Embryonic facial prominence (tissue), 1 donor: Measurements from ENCODE around the gene RNF41.

Experiments
- DNase-seq: peaks from one replicate; pipeline ENCODE4 v3.0.0-alpha.2; 2016; ENCODE audit errors: extremely low spot score

Gene RNF41

GRCh38 chr12:56243731-56244181 is 22.0 kb upstream of the RNF41 start:
- no peak for DNase-seq

GRCh38 chr12:56242986-56243385 is 21.3 kb upstream of the RNF41 start:
- no peak for DNase-seq

- no peak for DNase-seq
Measured at GRCh38 chr12:56241424-56242303, 19.9 kb upstream of the RNF41 start.

- no peak for DNase-seq
Measured at GRCh38 chr12:56237552-56237951, 15.8 kb upstream of the RNF41 start.

- no peak for DNase-seq
Measured at GRCh38 chr12:56236985-56237384, 15.3 kb upstream of the RNF41 start.

- DNase-seq, result no peak
Measured at GRCh38 chr12:56236091-56236490, 14.4 kb upstream of the RNF41 start.

- no peak for DNase-seq
Measured at GRCh38 chr12:56234746-56235436, 13.2 kb upstream of the RNF41 start.

- no peak for DNase-seq
Measured at GRCh38 chr12:56231184-56231582, 9.5 kb upstream of the RNF41 start.

GRCh38 chr12:56230432-56231183 is 8.9 kb upstream of the RNF41 start:
- no peak for DNase-seq

GRCh38 chr12:56229916-56230431 is 8.3 kb upstream of the RNF41 start, which contains the start of gene SLC39A5:
SLC39A5 (plus strand) TSS chr12:56230051; CDS start chr12:56231275, 1,224 bp downstream.
- DNase-seq, result no peak

GRCh38 chr12:56229082-56229481 is 7.4 kb upstream of the RNF41 start:
- DNase-seq, result no peak

GRCh38 chr12:56224954-56225353 is 3.2 kb upstream of the RNF41 start:
- DNase-seq, result no peak

- DNase-seq, result peak; percentile 95
Measured at GRCh38 chr12:56224102-56224701, 2.5 kb upstream of the RNF41 start, which contains the start of gene NABP2. NABP2 (plus strand) TSS chr12:56224342; CDS start chr12:56224857, 515 bp downstream.

GRCh38 chr12:56223571-56224101 is 1.9 kb upstream of the RNF41 start:
- DNase-seq, result no peak

- no peak for DNase-seq
Measured at GRCh38 chr12:56222531-56222895, 791 bp upstream of the RNF41 start.

- DNase-seq, result peak; percentile 83
Measured at GRCh38 chr12:56221232-56221756, 428 bp downstream of the RNF41 start.

- DNase-seq, result no peak
Measured at GRCh38 chr12:56220611-56221231, 1.0 kb downstream of the RNF41 start.

GRCh38 chr12:56219840-56220239 is 1.9 kb downstream of the RNF41 start:
- DNase-seq, result no peak

GRCh38 chr12:56216461-56216860 is 5.3 kb downstream of the RNF41 start:
- no peak for DNase-seq

- DNase-seq, result no peak
Measured at GRCh38 chr12:56213878-56214277, 7.8 kb downstream of the RNF41 start.
